ENCODE results near the gene MEG3. TPM values are rescaled to one million over a fixed set of nuclear protein-coding genes. Genes with fewer than 3 reads are reported as not detected.
A peak's percentile ranks its signal among the peaks of the same experiment; 100 is the strongest.

MEG3 gene
- total RNA-seq, 1 donor from 2014 or later: 32.3 TPM

GRCh38 chr14:100830681-100831080, 4.8 kb downstream of the MEG3 start:
- peaks cover 46% of the 10 kb centered on the region for H3K4me1 Mint-ChIP-seq (ENCODE audit: low read depth)
- H3K9me3 Mint-ChIP-seq (ENCODE audit: low read depth): peaks cover 3% of the 10 kb centered on the region
- DNase-seq (ENCODE audit: low spot score, unreplicated experiment): no peak
- peaks cover 10% of the 10 kb centered on the region for H3K36me3 Mint-ChIP-seq (ENCODE audit: insufficient read depth)
- no peaks in the 10 kb centered on the region for H3K27me3 Mint-ChIP-seq
- TF ChIP-seq, protein P1, sequence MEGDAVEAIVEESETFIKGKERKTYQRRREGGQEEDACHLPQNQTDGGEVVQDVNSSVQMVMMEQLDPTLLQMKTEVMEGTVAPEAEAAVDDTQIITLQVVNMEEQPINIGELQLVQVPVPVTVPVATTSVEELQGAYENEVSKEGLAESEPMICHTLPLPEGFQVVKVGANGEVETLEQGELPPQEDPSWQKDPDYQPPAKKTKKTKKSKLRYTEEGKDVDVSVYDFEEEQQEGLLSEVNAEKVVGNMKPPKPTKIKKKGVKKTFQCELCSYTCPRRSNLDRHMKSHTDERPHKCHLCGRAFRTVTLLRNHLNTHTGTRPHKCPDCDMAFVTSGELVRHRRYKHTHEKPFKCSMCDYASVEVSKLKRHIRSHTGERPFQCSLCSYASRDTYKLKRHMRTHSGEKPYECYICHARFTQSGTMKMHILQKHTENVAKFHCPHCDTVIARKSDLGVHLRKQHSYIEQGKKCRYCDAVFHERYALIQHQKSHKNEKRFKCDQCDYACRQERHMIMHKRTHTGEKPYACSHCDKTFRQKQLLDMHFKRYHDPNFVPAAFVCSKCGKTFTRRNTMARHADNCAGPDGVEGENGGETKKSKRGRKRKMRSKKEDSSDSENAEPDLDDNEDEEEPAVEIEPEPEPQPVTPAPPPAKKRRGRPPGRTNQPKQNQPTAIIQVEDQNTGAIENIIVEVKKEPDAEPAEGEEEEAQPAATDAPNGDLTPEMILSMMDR (IDR thresholded peaks at IDR 0.05; ENCODE audit: unreplicated experiment): no peak
- peak overlapping the region; percentile 93 for H3K27ac Mint-ChIP-seq
- H3K4me3 Mint-ChIP-seq (ENCODE audit: low read depth): peak overlapping the region; percentile 31

DNA sequence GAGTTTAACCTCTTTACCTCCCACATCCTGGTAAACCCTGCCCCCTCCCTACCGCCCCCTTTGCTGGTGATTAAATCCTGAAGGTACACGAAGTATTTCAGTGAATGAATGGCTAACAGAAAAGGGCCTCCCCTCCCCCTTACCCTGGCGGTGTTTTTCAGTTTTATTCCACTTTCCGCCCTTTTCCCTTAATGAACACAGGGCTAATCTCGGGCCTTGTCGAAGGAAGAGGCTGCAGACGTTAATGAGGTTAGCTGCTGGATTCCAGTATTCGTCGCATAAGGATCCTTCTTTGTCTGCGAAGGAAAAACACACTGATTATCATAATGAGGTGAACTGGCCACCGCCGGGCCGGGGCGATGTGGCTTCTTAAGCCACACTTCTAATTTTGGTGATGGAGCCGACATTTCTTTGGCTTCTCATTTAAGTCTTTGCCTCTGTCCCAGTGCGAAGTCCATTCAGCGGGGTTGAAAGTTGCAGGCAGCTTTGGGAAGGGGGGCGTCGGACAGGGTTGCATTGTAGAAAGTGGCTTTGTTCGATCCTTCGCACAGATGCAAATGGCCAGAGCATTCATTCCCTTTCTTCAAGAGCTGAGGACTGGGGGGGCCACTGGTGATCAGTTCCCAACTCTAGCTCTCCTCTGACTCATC, 6.5 kb downstream of the MEG3 start:
- H3K27me3 Mint-ChIP-seq: no peaks in the 10 kb centered on the region
- H3K9me3 Mint-ChIP-seq (ENCODE audit: low read depth): peaks cover 3% of the 10 kb centered on the region
- H3K4me1 Mint-ChIP-seq (ENCODE audit: low read depth): peaks cover 51% of the 10 kb centered on the region
- no peak for DNase-seq (ENCODE audit: low spot score, unreplicated experiment)
- TF ChIP-seq, protein P1 (IDR thresholded peaks at IDR 0.05; ENCODE audit: unreplicated experiment): no peak
- H3K27ac Mint-ChIP-seq: peak overlapping the region; percentile 93
- peaks cover 6% of the 10 kb centered on the region for H3K36me3 Mint-ChIP-seq (ENCODE audit: insufficient read depth)
- peak overlapping the region; percentile 41 for H3K4me3 Mint-ChIP-seq (ENCODE audit: low read depth)

DNA sequence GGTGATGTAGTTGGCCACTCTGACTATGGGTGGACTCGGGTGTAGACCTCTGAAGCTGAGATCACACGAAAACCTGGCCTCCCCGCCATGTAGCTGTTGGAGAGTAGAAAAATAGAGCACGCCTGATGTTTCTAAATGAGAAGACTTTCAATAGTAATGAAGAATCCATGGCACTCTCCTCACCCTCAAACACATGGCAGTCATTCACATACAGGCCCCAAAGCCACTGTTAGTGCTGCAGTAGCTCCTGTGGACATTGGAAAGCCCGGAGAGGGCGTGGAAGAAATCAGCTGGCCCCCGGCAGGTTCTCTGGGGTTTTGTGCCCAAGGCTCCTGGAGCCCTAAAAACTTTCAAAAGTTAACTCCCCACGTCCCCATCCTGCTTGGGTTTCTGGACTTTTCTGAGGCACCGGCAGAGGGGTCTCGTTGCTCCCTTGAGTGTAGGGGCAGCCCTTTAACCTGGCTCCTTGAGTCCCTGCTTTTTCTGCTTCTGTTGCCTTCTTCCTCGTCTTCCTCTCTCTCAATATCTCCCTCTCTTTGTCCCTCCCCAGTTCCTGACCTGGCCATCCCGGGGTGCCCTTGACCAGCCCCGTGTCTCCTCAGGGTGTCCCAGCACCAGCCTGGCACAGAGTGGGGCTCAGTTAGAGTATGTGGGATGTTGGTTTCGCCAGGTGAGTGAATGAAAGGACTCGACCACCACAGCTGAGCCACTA, 8.3 kb downstream of the MEG3 start:
- H3K4me1 Mint-ChIP-seq (ENCODE audit: low read depth): peaks cover 61% of the 10 kb centered on the region
- DNase-seq (ENCODE audit: low spot score, unreplicated experiment): no peak
- TF ChIP-seq, protein P1 (IDR thresholded peaks at IDR 0.05; ENCODE audit: unreplicated experiment): no peak
- H3K36me3 Mint-ChIP-seq (ENCODE audit: insufficient read depth): no peaks in the 10 kb centered on the region
- H3K27ac Mint-ChIP-seq: peak overlapping the region; percentile 93
- no peak overlapping the region for H3K4me3 Mint-ChIP-seq (ENCODE audit: low read depth)
- H3K27me3 Mint-ChIP-seq: no peaks in the 10 kb centered on the region
- H3K9me3 Mint-ChIP-seq (ENCODE audit: low read depth): no peaks in the 10 kb centered on the region

DNA sequence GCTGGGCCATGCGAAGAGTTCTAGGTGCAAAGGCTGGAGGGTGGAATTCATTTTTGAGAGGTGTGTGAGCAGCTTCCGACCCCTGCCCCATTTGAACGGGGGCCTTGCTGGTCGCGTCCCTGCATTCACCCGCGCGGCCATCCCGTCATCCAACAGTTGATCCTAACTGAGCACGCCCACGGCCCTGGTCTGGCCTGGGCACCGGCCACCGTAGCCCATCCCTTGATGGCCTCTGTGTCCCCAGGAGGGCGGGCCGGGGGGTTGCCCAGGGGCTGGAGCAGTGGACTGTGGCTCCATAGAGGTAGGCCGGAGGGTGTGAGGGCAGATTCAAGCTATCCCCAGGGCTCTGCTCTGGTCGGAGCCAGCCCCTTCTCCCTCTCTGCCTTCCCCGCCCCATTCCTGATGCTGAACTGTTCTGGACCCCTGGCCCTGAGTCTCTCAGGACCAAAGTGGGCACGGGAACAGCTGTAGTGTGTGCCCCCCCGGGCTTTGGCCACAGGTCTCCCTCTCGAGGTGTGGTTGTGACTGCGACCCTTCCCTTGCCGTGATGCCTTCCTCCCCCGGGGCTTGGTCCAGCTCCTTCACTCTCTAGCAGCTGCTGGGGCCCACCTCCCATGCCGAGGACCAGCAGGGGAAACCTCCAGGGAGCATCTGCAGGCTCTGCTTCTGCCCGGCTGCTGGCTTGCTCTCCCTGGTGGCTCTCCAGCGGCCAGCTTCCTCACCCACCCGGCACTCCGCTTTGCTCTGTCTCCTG, 9.1 kb downstream of the MEG3 start:
- H3K27me3 Mint-ChIP-seq: no peaks in the 10 kb centered on the region
- H3K4me3 Mint-ChIP-seq (ENCODE audit: low read depth): no peak overlapping the region
- no peaks in the 10 kb centered on the region for H3K9me3 Mint-ChIP-seq (ENCODE audit: low read depth)
- peak overlapping the region; percentile 87 for H3K27ac Mint-ChIP-seq
- no peak for DNase-seq (ENCODE audit: low spot score, unreplicated experiment)
- H3K4me1 Mint-ChIP-seq (ENCODE audit: low read depth): peaks cover 60% of the 10 kb centered on the region
- no peaks in the 10 kb centered on the region for H3K36me3 Mint-ChIP-seq (ENCODE audit: insufficient read depth)
- TF ChIP-seq, protein P1 (IDR thresholded peaks at IDR 0.05; ENCODE audit: unreplicated experiment): no peak

GRCh38 chr14:100835548-100836310, 9.8 kb downstream of the MEG3 start:
- H3K9me3 Mint-ChIP-seq (ENCODE audit: low read depth): no peaks in the 10 kb centered on the region
- no peak overlapping the region for H3K4me3 Mint-ChIP-seq (ENCODE audit: low read depth)
- TF ChIP-seq, protein P1 (IDR thresholded peaks at IDR 0.05; ENCODE audit: unreplicated experiment): no peak
- H3K27ac Mint-ChIP-seq: peak overlapping the region; percentile 87
- H3K36me3 Mint-ChIP-seq (ENCODE audit: insufficient read depth): no peaks in the 10 kb centered on the region
- peaks cover 61% of the 10 kb centered on the region for H3K4me1 Mint-ChIP-seq (ENCODE audit: low read depth)
- DNase-seq (ENCODE audit: low spot score, unreplicated experiment): no peak
- no peaks in the 10 kb centered on the region for H3K27me3 Mint-ChIP-seq

Measured in progenitor cell of endocrine pancreas (in vitro differentiated cells).